H1 (cell line): Measurements from ENCODE around the gene MRPS6. TPM values are rescaled to one million over a fixed set of nuclear protein-coding genes. Genes with fewer than 3 reads are reported as not detected.

Source experiments
- CTCF ChIA-PET: fragments of 300-600 bp; sonication (Branson Sonifier 250); formaldehyde crosslinking; loops from one replicate; lab custom pipeline; 2021; ENCODE audit not compliant: partially characterized antibody; lab: Charles Lee
- POLR2A ChIA-PET: fragments of 300-600 bp; sonication (Branson Sonifier 250); formaldehyde crosslinking; loops from one replicate; lab custom pipeline; 2021; ENCODE audit warnings: inconsistent platforms; ENCODE audit not compliant: partially characterized antibody; lab: Charles Lee
- DNase-seq, 2 experiments: peaks; one replicate each; pipeline versions ENCODE4 v3.0.0 to v3.0.0-alpha.2; 2010 to 2022; ENCODE audit warnings: low spot score in 2 of 2, low read depth in 1 of 2, mixed read lengths in 1 of 2
- FAIRE-seq: peaks from 2 replicates; lab custom pipeline; 2011; peaks lifted over from hg19 to GRCh38; lab: Jason Lieb, UNC
- H2AFZ ChIP-seq: 2 replicates; pipeline ENCODE4 v1.8.1; 2012; ENCODE audit warnings: low read length, inconsistent platforms
- H2AK5ac ChIP-seq: 2 replicates; pipeline ENCODE4 v1.6.1; 2013; ENCODE audit warnings: low read depth, low read length
- H2BK120ac ChIP-seq: replicated peaks from 2 replicates; pipeline ENCODE3; 2013; ENCODE audit warnings: low read depth, low read length, inconsistent platforms
- H2BK12ac ChIP-seq: 2 replicates; pipeline ENCODE4 v1.6.1; 2013; ENCODE audit warnings: low read depth, low read length
- H2BK15ac ChIP-seq: 2 replicates; pipeline ENCODE4 v1.6.1; 2013; ENCODE audit warnings: low read length
- H2BK20ac ChIP-seq: 2 replicates; pipeline ENCODE4 v1.6.1; 2013; ENCODE audit warnings: low read length
- H2BK5ac ChIP-seq: 2 replicates; pipeline ENCODE4 v1.6.1; 2013; ENCODE audit warnings: low read depth, low read length
- H3K14ac ChIP-seq: 2 replicates; pipeline ENCODE4 v1.6.1; 2013; ENCODE audit warnings: inconsistent platforms; ENCODE audit not compliant: insufficient read length
- H3K18ac ChIP-seq: 2 replicates; pipeline ENCODE4 v1.6.1; 2013; ENCODE audit warnings: low read length; ENCODE audit errors: extremely low read depth
- H3K23ac ChIP-seq: 2 replicates; pipeline ENCODE4 v1.6.1; 2013; ENCODE audit warnings: inconsistent platforms; ENCODE audit not compliant: insufficient read length
- H3K23me2 ChIP-seq: 2 replicates; pipeline ENCODE4 v1.6.1; 2013; ENCODE audit warnings: low read depth, low read length
- H3K27ac ChIP-seq: 2 replicates; pipeline ENCODE4 v1.6.1; 2011; ENCODE audit warnings: low read depth, low read length, inconsistent platforms
- H3K27me3 ChIP-seq, 4 experiments: replicated peaks in 1 of 4; 1 replicate in 1 of 4; 2 replicates in 3 of 4; pipeline versions ENCODE4 v1.6.1 to v1.8.1; 2011 to 2013; ENCODE audit warnings: low read length in 3 of 4, mild to moderate bottlenecking in 3 of 4, inconsistent platforms in 2 of 4, mixed read lengths in 2 of 4, moderate library complexity in 1 of 4; ENCODE audit not compliant: control insufficient read depth in 3 of 4, insufficient read depth in 3 of 4; ENCODE audit errors: extremely low read depth in 1 of 4
- H3K36me3 ChIP-seq, 4 experiments: 2 replicates each; pipeline versions ENCODE4 v1.6.1 to v1.8.1; 2011 to 2013; ENCODE audit warnings: mild to moderate bottlenecking in 4 of 4, low read length in 3 of 4, moderate library complexity in 2 of 4, control low read depth in 1 of 4, inconsistent platforms in 1 of 4; ENCODE audit not compliant: insufficient read depth in 4 of 4, control insufficient read depth in 2 of 4
- H3K4ac ChIP-seq: replicated peaks from 2 replicates; pipeline ENCODE3; 2013; ENCODE audit warnings: low read length, low read depth, mixed read lengths, inconsistent platforms; ENCODE audit not compliant: insufficient read length
- H3K4me1 ChIP-seq, 4 experiments: replicated peaks in 1 of 4; 1 replicate in 1 of 4; 2 replicates in 3 of 4; pipeline versions ENCODE4 v1.6.1 to v1.8.1; 2011 to 2013; ENCODE audit warnings: low read length in 3 of 4, inconsistent platforms in 2 of 4, mixed read lengths in 1 of 4; ENCODE audit not compliant: insufficient read depth in 4 of 4, control insufficient read depth in 3 of 4
- H3K4me2 ChIP-seq, 2 experiments: 2 replicates each; pipeline versions ENCODE4 v1.6.1 to v1.8.1; 2011 to 2013; ENCODE audit warnings: low read depth in 2 of 2, low read length in 2 of 2, control low read depth in 1 of 2, inconsistent platforms in 1 of 2, mild to moderate bottlenecking in 1 of 2; ENCODE audit not compliant: insufficient read depth in 1 of 2
- H3K4me3 ChIP-seq, 4 experiments: fragments of 200-600, 300-600 bp in 1 of 4; sonication (generic), shearing (Covaris generic), sonication (Bioruptor Twin) in 1 of 4; 2 replicates each; pipeline versions ENCODE4 v1.5.1 to v1.8.1; 2011 to 2016; ENCODE audit warnings: low read length in 4 of 4, low read depth in 3 of 4, control low read depth in 2 of 4, inconsistent platforms in 2 of 4, mild to moderate bottlenecking in 2 of 4, mixed read lengths in 1 of 4, moderate library complexity in 1 of 4; ENCODE audit not compliant: insufficient read depth in 2 of 4; ENCODE audit errors: extremely low read depth in 1 of 4
- H3K56ac ChIP-seq: replicated peaks from 2 replicates; pipeline ENCODE3; 2013; ENCODE audit warnings: low read depth, mild to moderate bottlenecking, mixed read lengths, low read length, inconsistent platforms; ENCODE audit not compliant: insufficient read length
- H3K79me1 ChIP-seq: 2 replicates; pipeline ENCODE4 v1.6.1; 2013; ENCODE audit warnings: low read depth, low read length, control low read depth
- H3K79me2 ChIP-seq, 2 experiments: 2 replicates each; pipeline versions ENCODE4 v1.6.1 to v1.8.1; 2012 to 2013; ENCODE audit warnings: low read length in 2 of 2, mild to moderate bottlenecking in 2 of 2, inconsistent platforms in 1 of 2; ENCODE audit not compliant: insufficient read depth in 2 of 2, control insufficient read depth in 1 of 2
- H3K9ac ChIP-seq, 4 experiments: replicated peaks in 1 of 4; 1 replicate in 1 of 4; 2 replicates in 3 of 4; pipeline versions ENCODE4 v1.6.1 to v1.8.1; 2011 to 2013; ENCODE audit warnings: low read depth in 3 of 4, low read length in 3 of 4, control low read depth in 2 of 4, mild to moderate bottlenecking in 2 of 4, moderate library complexity in 2 of 4, inconsistent platforms in 1 of 4; ENCODE audit errors: extremely low read depth in 1 of 4
- H3K9me3 ChIP-seq, 2 experiments: 2 replicates each; pipeline versions ENCODE4 v1.6.1 to v1.8.1; 2012 to 2013; ENCODE audit warnings: mild to moderate bottlenecking in 2 of 2, moderate library complexity in 2 of 2, control low read depth in 1 of 2, inconsistent platforms in 1 of 2, low read depth in 1 of 2, low read length in 1 of 2, mixed read lengths in 1 of 2; ENCODE audit not compliant: insufficient read depth in 2 of 2
- H4K20me1 ChIP-seq, 2 experiments: replicated peaks in 1 of 2; 2 replicates each; pipeline versions ENCODE3 to v1.8.1; 2011 to 2013; ENCODE audit warnings: inconsistent platforms in 2 of 2, low read length in 2 of 2, mild to moderate bottlenecking in 1 of 2; ENCODE audit not compliant: insufficient read depth in 2 of 2, control insufficient read depth in 1 of 2
- H4K5ac ChIP-seq: 2 replicates; pipeline ENCODE4 v1.6.1; 2013; ENCODE audit warnings: low read length, low read depth, mixed read lengths, inconsistent platforms; ENCODE audit not compliant: insufficient read length
- H4K8ac ChIP-seq: 2 replicates; pipeline ENCODE4 v1.8.0; 2013; ENCODE audit warnings: mild to moderate bottlenecking, moderate library complexity, low read length, inconsistent platforms; ENCODE audit not compliant: insufficient read depth; ENCODE audit errors: extremely low read depth
- H4K91ac ChIP-seq: replicated peaks from 2 replicates; pipeline ENCODE3; 2013; ENCODE audit warnings: low read length, mixed read lengths, inconsistent platforms; ENCODE audit not compliant: insufficient read length
- KDM5A ChIP-seq: fragments of 200-600 bp; IDR thresholded peaks from 2 replicates; pipeline ENCODE4 v1.7.1; 2012; ENCODE audit warnings: mild to moderate bottlenecking, low read length, inconsistent platforms, mixed read lengths
- MAX ChIP-seq: IDR thresholded peaks from 2 replicates; pipeline ENCODE4 v1.6.1; 2012; ENCODE audit warnings: inconsistent platforms
- WGBS, 2 experiments: shearing (Covaris generic) in 1 of 2; methylation state at CpG; one replicate each; pipeline versions ENCODE4 v1.1.6 to v1.1.7; 2013 to 2015; ENCODE audit warnings: low lambda C conversion rate in 2 of 2, mixed read lengths in 2 of 2, inconsistent platforms in 1 of 2, low coverage in 1 of 2, missing lambda C conversion rate in 1 of 2; ENCODE audit not compliant: insufficient replicate concordance in 2 of 2, insufficient coverage in 1 of 2, insufficient read length in 1 of 2; ENCODE audit errors: extremely low coverage in 1 of 2, missing lambda C conversion rate in 1 of 2; 5-methylcytosine and 5-hydroxymethylcytosine counted together
- polyA plus RNA-seq, 7 experiments: library from polyadenylated mRNA; depleted of rRNA in 3 of 7; stranded (reverse) in 5 of 7; unstranded in 2 of 7; fragments of >200 nt in 5 of 7; fragments of 200-250 nt in 2 of 7; gene quantifications; 1 replicate in 5 of 7; 2 replicates in 1 of 7; 4 replicates in 1 of 7; pipeline versions ENCODE4 v1.2.1 to v1.2.3, GENCODE V29; 2011 to 2013; ENCODE audit warnings: missing spikeins in 2 of 7, mixed read lengths in 2 of 7
- total RNA-seq: library from RNA; stranded (reverse); fragmentation: NEBNext Ultra II Directional; extraction: Animal tissue kit (Norgen Biotek cat#: 25700); gene quantifications from 2 replicates; pipeline ENCODE4 v1.2.1, GENCODE V29; 2021

Gene MRPS6
- total and polyA plus RNA-seq, 2 of the 8 experiments (the other 6 are each of a cell fraction or from before 2014, with no cell fraction given): 62.7 to 156 TPM

- Histone ChIP-seq H3K23me2 (no peaks in the 10 kb centered on the region), H2BK120ac (no peak overlapping the region), H3K36me3 (no peaks in the 10 kb centered on the region), H3K4me2 (no peak overlapping the region), H3K4ac (no peak overlapping the region), H2BK5ac (no peak overlapping the region), H3K14ac (no peak overlapping the region), H2BK20ac (no peak overlapping the region), H2AK5ac (no peak overlapping the region), H3K4me1 (no peaks in the 10 kb centered on the region; a peak in 1 of 7 replicates), H2AFZ (no peak overlapping the region), H4K91ac (no peak overlapping the region), H3K27ac (no peak overlapping the region), H4K5ac (no peak overlapping the region), H2BK12ac (no peak overlapping the region), H4K20me1 (no peaks in the 10 kb centered on the region), H3K9ac (no peak overlapping the region), H3K23ac (no peak overlapping the region), H3K4me3 (no peak overlapping the region), H4K8ac (no peak overlapping the region), H3K27me3 (no peaks in the 10 kb centered on the region), H3K9me3 (peaks cover 0 to 4% of the 10 kb centered on the region in 2 experiments; a peak in 1 of 4 replicates), H3K18ac (no peak overlapping the region), H3K79me2 (no peaks in the 10 kb centered on the region), H3K56ac (no peak overlapping the region), H3K79me1 (no peaks in the 10 kb centered on the region), H2BK15ac (peak overlapping the region; percentile 8; the same call in 1 of the 2 replicates)
- CTCF ChIA-PET: interaction anchor here (0.8 to 2.4 kb wide), 6 partner anchors 8 to 231 kb away, joined by 3 to 7 read pairs (median 5); no protein-coding TSS in a partner anchor
- TF ChIP-seq MAX (no peak), KDM5A (no peak)
- no peak for DNase-seq
- FAIRE-seq: no peak
- POLR2A ChIA-PET: no interaction called here
- WGBS, 2 experiments: 89% methylated on average over 5 of the region's 5 CpGs; no CpG with 5 or more reads in 1 of the 2 experiments
These were observed 81.5 kb downstream of the MRPS6 start for GRCh38 chr21:34154878-34155277.
